HG03066 (cell line): ENCODE data around the gene DHRSX.
"Not testable (repeated sequence)": the region's sequence is repeated elsewhere in the genome, so short reads cannot be mapped to it uniquely, and the experiment has no call there.

ENCODE experiments used
- ATAC-seq: cut with Tn5 transposase; IDR thresholded peaks from one replicate; pipeline ENCODE4 v1.9.1; 2021; ENCODE audit warnings: low read depth; ENCODE audit not compliant: unreplicated experiment

DHRSX gene

DNA sequence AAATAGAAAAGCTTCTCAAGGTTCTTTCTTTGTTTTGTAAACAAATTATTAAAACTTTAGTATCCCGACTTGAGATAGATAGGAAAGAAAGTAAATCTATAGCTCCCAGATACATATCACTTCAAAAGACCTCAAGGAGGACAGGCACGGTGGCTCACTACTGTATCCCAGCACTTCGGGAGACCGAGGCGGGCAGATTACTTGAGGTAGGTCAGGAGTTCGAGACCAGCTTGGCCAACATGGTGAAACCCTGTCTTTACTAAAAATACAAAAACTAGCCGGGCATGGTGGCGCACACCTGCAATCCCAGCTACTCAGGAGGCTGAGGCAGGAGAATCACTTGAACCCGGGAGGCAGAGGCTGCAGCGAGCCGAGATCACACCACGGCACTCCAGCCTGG is 260.0 kb downstream of the DHRSX start:
- ATAC-seq = not testable (repeated sequence)

DNA sequence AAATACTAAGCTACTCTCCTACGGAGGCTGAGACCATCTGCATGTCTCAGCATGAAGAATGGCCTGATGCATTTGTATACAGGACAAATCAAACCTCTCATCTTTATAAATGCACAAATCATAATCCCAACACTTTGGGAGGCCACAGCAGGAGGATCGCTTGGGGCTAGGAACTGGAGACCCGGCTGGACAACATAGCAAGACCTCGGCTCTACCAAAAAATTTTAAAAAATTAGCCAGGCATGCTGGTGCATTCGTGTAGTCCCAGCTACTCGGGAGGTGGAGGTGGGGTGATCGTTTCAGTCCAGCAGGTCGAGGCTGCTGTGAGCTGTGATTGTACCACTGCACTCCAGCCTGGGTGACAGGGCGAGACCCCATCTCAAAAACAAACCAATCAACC is 262.8 kb downstream of the DHRSX start:
- ATAC-seq = no peak

DNA sequence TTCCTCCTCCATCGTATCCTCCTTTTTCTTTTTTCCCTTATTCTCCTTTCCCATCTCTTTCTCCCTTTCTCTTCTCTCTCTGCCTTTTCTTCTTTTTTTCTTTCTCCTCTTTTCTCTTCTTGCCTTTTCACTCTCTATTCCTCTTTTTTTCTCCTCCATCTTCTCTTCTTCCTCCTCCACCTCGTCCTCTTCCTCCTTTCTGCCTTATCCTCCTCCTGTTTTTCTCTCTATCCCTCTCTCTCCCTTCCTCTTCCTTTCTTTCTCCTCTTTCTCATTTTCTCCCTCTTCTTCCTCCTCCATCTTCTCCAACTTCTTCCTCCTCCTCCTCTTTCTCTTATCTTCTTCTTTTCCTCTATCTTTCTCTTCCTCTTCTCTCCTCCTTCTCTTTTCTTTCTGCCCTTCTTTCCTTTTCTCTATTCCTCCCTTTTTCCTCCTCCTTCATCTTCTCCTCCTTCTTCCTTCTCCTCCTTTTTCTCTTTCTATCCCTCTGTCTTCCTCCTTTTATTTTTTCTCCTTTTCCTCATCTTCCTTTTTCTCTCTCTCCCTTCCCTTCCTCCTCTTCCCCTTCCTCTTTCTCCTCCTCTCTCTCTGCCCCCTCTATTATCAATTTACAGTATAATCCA is 269.1 kb downstream of the DHRSX start:
- no peak for ATAC-seq

GRCh38 chrX:2230457-2230856 is 270.3 kb downstream of the DHRSX start:
- no peak for ATAC-seq

DNA sequence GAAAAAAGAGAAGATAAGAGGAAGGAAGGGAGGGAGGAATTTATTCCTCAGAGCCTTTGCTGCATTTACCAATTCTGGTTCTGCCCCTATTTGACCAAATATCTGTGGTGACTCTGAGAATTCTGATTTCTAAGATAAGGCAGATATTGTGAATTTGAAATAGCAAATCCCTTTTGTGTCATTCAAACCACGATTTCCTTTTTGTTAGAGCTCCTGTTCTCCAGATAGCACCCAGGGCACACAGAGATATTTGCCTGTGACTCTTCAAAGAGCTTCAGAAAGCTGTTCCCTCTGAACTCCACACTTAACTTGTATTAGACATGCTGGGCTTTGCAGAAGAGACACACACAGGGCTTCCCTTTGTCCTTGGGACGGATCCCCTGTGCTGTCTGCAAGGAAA is 272.2 kb downstream of the DHRSX start:
- no peak for ATAC-seq

GRCh38 chrX:2226906-2227656 is 273.7 kb downstream of the DHRSX start:
- no peak for ATAC-seq

DNA sequence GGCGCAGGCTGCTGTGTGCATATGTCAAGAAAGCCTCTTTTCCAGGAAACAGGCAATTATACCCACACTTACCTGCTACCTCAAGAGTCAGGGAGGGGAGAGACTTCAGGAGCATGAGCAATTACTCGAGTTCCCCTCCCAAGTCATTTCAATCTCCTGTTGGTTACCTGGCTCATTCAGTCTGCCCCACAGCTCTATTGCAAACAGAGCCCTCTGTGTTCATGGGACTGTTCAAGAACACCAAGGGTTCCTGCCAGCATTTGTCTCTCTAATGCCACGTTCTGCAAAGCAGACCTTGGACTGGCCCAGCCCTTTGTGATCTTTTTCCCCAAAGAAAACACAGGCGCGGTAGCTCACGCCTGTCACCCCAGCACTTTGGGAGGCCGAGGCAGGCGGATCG is 274.6 kb downstream of the DHRSX start:
- no peak for ATAC-seq

GRCh38 chrX:2224597-2225235 is 276.1 kb downstream of the DHRSX start:
- no peak for ATAC-seq

- ATAC-seq = no peak
Observed at GRCh38 chrX:2224161-2224560, 276.6 kb downstream of the DHRSX start.

DNA sequence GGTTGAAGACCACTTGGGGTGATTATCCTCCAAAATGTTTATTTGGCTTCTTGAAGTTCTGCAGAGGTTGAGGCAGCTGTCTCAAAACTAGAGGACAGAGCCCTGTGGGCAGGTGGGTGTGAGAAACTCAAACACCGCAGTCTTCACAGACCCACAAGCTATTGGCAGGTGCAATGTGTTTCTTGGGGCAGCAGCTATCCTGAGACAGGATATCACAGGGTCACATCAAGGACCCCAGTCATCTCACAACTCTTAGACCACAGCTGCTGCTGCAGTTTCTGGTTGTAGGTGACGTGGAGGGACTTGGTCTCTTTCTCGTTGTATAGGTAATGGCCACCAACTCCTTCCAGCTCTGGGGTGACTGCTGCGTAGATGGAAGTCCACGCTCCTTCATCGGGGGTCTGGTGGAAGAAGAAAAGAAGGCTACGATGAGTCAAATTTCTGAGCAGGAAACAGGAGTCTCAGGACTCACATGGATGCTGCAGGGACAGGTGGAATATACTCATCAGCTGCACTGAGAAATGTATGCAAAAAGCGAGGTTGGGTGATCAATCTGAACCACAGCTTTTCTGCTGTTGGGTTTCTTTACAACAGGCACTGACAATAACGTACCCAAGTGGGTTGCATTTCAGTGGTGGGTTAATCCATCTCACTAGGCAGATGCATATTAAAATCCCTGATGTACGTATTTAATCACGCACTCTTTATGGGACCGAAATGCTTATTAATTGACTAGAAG is 279.8 kb downstream of the DHRSX start:
- no peak for ATAC-seq

DNA sequence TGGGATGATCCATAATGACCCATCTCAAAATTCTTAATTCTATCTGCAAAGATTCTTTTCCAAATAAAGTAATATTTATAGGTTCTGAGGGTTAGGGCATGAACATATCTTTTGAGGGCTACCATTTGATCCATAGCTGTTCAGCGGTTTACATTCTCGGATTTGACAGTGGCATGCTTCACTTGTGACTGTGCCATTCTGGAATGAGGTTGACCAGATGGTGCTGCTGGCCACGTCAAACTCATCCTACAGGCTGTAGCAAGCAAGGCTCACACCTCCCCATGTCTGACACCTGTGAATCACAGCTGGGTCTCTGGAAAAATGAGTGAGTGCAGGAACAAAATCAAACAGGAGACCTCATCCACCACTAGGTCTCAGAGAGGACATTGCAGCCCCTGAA is 280.5 kb downstream of the DHRSX start:
- ATAC-seq = no peak

- not testable (repeated sequence) for ATAC-seq
Observed at GRCh38 chrX:2214138-2214823, 286.5 kb downstream of the DHRSX start.

DNA sequence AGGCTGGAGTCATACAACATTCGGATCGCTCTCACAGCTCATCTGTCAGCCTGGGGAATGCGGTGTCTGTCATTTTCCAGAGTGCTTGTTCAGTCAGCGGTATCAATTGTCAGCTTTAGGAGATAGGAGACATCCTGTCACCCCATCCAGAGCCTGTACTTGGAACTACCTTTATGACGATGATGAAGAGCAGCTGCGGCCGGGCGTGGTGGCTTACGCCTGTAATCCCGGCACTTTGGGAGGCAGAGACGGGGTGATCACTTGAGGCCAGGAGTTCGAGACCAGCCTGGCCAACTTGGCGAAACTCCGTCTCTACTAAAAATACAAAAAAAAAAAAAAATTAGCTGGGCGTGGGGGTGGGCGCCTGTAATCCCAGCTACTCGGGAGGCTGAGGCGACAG is 289.1 kb downstream of the DHRSX start:
- ATAC-seq = not testable (repeated sequence)

DNA sequence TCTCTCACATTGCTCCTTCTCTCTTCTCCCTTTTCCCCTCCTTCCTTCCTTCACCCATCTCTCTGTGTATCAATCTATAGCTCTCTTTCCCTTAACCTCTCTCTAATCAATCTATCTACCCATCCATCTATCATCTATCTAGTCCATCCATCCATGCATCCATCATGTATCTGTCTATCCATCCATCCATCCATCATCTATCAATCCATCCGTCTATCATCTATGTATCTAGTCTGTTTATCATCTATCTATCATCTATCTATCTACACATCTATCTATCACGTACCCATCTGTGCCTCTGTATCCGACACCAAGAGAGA is 307.5 kb downstream of the DHRSX start:
- no peak for ATAC-seq

GRCh38 chrX:2192584-2193272 is 308.0 kb downstream of the DHRSX start:
- no peak for ATAC-seq

DNA sequence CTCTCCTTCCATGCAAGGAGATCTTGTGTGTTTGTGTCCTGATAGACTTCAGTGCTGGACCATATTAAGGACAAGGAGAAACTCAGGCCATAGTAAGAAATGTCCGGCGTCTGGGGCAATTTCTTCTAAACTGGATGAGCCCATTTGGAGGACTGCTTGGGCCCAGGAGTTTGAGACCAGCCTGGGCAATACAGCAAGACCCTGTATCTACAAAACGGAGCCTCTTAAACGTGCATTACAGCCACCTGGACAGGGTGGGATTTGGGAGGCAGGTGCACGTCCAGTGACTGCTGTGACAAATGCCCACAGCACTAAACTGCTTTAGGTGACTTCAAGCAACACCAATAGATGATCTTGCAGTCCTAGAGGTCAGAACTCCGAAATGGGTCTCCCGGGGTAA is 311.9 kb downstream of the DHRSX start:
- ATAC-seq = no peak

DNA sequence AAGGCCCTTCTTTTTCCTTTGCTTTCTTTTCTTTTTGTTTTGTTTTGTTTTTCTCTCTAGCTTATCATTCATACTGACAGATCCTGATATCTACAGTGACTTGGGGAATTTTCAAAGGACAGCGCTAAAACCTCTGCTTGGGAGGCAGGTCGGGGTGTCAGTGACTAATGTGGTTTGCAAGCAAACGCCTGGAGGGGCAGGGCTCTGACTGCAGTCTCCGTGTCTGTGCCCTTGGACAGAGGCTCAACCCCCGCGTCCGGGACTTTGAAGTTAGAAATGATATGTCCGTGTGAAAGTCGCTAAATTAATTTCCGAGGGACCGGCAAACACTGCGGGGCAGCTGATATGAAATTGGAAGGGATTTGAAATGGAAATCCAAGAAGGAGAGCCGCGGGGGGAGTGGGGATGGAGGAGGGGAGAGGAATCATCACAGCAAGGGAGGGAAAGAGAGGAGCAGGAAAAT is 312.4 kb downstream of the DHRSX start:
- ATAC-seq = no peak

- no peak for ATAC-seq
Observed at GRCh38 chrX:2187352-2188115, 313.2 kb downstream of the DHRSX start.

GRCh38 chrX:2185341-2186082 is 315.3 kb downstream of the DHRSX start:
- ATAC-seq = no peak
